ENCODE measurements around the gene ZNF672.
"Not testable (repeated sequence)": the region's sequence is repeated elsewhere in the genome, so short reads cannot be mapped to it uniquely, and the experiment has no call there.

Gene ZNF672

GRCh38 chr1:248812736-248813425, 25.1 kb upstream of the ZNF672 start:
- no peak for DNase-seq (ENCODE audit: low read depth in 2 of 2, low spot score in 1 of 2)

- no peak for DNase-seq (ENCODE audit: low read depth in 2 of 2, low spot score in 1 of 2)
Observed at GRCh38 chr1:248813546-248813945, 24.5 kb upstream of the ZNF672 start.

- DNase-seq (ENCODE audit: low read depth in 2 of 2, low spot score in 1 of 2): no peak
Observed at GRCh38 chr1:248814351-248814750, 23.7 kb upstream of the ZNF672 start.

GRCh38 chr1:248815407-248816034, 22.5 kb upstream of the ZNF672 start:
- DNase-seq (ENCODE audit: low read depth in 2 of 2, low spot score in 1 of 2): no peak

GRCh38 chr1:248816042-248816851, 21.8 kb upstream of the ZNF672 start:
- no peak for DNase-seq (ENCODE audit: low read depth in 2 of 2, low spot score in 1 of 2)

- no peak for DNase-seq (ENCODE audit: low read depth in 2 of 2, low spot score in 1 of 2)
Observed at GRCh38 chr1:248817065-248817464, 21.0 kb upstream of the ZNF672 start.

GRCh38 chr1:248818505-248819374, 19.3 kb upstream of the ZNF672 start:
- DNase-seq (ENCODE audit: low read depth in 2 of 2, low spot score in 1 of 2): no peak

- no peak for DNase-seq (ENCODE audit: low read depth in 2 of 2, low spot score in 1 of 2)
Observed at GRCh38 chr1:248820041-248820585, 17.9 kb upstream of the ZNF672 start.

GRCh38 chr1:248821101-248821500, 16.9 kb upstream of the ZNF672 start:
- DNase-seq (ENCODE audit: low read depth in 2 of 2, low spot score in 1 of 2): no peak

- DNase-seq (ENCODE audit: low read depth in 2 of 2, low spot score in 1 of 2): no peak
Observed at GRCh38 chr1:248821641-248822040, 16.4 kb upstream of the ZNF672 start.

- DNase-seq (ENCODE audit: low read depth in 2 of 2, low spot score in 1 of 2): no peak
Observed at GRCh38 chr1:248822148-248823032, 15.6 kb upstream of the ZNF672 start.

GRCh38 chr1:248823517-248824001, 14.5 kb upstream of the ZNF672 start:
- no peak for DNase-seq (ENCODE audit: low read depth in 2 of 2, low spot score in 1 of 2)

GRCh38 chr1:248824301-248824700, 13.7 kb upstream of the ZNF672 start:
- no peak for DNase-seq (ENCODE audit: low read depth in 2 of 2, low spot score in 1 of 2)

GRCh38 chr1:248824701-248825100, 13.3 kb upstream of the ZNF672 start:
- no peak for DNase-seq (ENCODE audit: low read depth in 2 of 2, low spot score in 1 of 2)

GRCh38 chr1:248825136-248825535, 12.9 kb upstream of the ZNF672 start:
- DNase-seq (ENCODE audit: low read depth in 2 of 2, low spot score in 1 of 2): no peak

- DNase-seq (ENCODE audit: low read depth in 2 of 2, low spot score in 1 of 2): no peak
Observed at GRCh38 chr1:248825573-248825908, 12.5 kb upstream of the ZNF672 start.

GRCh38 chr1:248825909-248826760, 11.9 kb upstream of the ZNF672 start, which contains the start of gene SH3BP5L:
TSS of gene SH3BP5L (minus strand) at chr1:248825915. CDS start at chr1:248824935, 980 bp downstream.
- peak; percentile 78 to 83 for DNase-seq (ENCODE audit: low read depth in 2 of 2, low spot score in 1 of 2)

GRCh38 chr1:248828845-248829244, 9.2 kb upstream of the ZNF672 start:
- DNase-seq (ENCODE audit: low read depth in 2 of 2, low spot score in 1 of 2): no peak

GRCh38 chr1:248830718-248831017, 7.4 kb upstream of the ZNF672 start:
- DNase-seq (ENCODE audit: low read depth in 2 of 2, low spot score in 1 of 2): not testable (repeated sequence)
